ENCODE results near the gene ATP1A2. TPM values are rescaled to one million over a fixed set of nuclear protein-coding genes. Genes with fewer than 3 reads are reported as not detected.
"Not testable (repeated sequence)": the region's sequence is repeated elsewhere in the genome, so short reads cannot be mapped to it uniquely, and the experiment has no call there.

The ATP1A2 gene
- total RNA-seq, 1 donor from 2014 or later = 4.5 TPM

DNA sequence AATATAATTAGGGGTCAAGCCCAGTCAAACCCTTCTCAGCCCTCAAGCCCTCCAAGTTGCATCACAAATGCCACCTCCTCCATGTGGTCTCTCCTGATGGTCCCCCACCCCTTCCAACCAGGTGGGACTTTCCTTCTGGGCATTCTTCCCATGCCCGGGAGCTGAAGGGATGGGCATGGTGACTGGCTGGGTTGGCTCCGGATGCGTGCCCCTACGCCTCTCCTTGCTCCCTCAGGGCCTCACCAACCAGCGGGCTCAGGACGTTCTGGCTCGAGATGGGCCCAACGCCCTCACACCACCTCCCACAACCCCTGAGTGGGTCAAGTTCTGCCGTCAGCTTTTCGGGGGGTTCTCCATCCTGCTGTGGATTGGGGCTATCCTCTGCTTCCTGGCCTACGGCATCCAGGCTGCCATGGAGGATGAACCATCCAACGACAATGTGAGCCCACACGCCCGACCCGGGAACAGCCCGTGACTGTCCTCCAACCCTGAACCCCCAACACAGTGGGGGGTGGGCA is 7.5 kb downstream of the ATP1A2 start:
- H3K4me3 ChIP-seq = no peak overlapping the region
- peaks cover 5% of the 10 kb centered on the region for H3K4me1 ChIP-seq
- TF ChIP-seq, protein P1, sequence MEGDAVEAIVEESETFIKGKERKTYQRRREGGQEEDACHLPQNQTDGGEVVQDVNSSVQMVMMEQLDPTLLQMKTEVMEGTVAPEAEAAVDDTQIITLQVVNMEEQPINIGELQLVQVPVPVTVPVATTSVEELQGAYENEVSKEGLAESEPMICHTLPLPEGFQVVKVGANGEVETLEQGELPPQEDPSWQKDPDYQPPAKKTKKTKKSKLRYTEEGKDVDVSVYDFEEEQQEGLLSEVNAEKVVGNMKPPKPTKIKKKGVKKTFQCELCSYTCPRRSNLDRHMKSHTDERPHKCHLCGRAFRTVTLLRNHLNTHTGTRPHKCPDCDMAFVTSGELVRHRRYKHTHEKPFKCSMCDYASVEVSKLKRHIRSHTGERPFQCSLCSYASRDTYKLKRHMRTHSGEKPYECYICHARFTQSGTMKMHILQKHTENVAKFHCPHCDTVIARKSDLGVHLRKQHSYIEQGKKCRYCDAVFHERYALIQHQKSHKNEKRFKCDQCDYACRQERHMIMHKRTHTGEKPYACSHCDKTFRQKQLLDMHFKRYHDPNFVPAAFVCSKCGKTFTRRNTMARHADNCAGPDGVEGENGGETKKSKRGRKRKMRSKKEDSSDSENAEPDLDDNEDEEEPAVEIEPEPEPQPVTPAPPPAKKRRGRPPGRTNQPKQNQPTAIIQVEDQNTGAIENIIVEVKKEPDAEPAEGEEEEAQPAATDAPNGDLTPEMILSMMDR (IDR thresholded peaks at IDR 0.05) = no peak
- intact Hi-C loops (cut with DNase I) = no loop called here
- H3K27ac ChIP-seq = no peak overlapping the region
- no peaks in the 10 kb centered on the region for H3K36me3 ChIP-seq
- ATAC-seq (no peak), DNase-seq (no peak)
- no peaks in the 10 kb centered on the region for H3K9me3 ChIP-seq
- no peaks in the 10 kb centered on the region for H3K27me3 ChIP-seq (ENCODE audit: low read depth)

DNA sequence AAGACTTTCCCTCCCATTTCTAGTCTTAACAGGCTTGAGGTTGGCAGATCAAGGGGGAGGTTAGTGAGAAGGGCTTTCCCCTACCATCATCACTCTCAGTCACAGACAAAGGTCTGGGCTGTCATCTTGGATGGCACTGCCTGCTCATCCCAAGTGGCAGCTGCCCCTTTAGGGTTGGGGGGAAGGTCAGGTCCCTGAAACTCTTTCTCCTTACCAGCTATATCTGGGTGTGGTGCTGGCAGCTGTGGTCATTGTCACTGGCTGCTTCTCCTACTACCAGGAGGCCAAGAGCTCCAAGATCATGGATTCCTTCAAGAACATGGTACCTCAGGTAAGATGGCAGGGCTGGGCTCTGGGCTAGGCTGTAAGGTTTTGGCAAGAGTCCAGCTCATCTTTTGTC is 8.2 kb downstream of the ATP1A2 start:
- no peaks in the 10 kb centered on the region for H3K9me3 ChIP-seq
- TF ChIP-seq, protein P1 (IDR thresholded peaks at IDR 0.05) = no peak
- no peaks in the 10 kb centered on the region for H3K27me3 ChIP-seq (ENCODE audit: low read depth)
- no peak for DNase-seq
- ATAC-seq = no peak
- no peaks in the 10 kb centered on the region for H3K36me3 ChIP-seq
- intact Hi-C loops (cut with DNase I) = no loop called here
- H3K4me3 ChIP-seq = no peak overlapping the region
- no peak overlapping the region for H3K27ac ChIP-seq
- peaks cover 5% of the 10 kb centered on the region for H3K4me1 ChIP-seq

DNA sequence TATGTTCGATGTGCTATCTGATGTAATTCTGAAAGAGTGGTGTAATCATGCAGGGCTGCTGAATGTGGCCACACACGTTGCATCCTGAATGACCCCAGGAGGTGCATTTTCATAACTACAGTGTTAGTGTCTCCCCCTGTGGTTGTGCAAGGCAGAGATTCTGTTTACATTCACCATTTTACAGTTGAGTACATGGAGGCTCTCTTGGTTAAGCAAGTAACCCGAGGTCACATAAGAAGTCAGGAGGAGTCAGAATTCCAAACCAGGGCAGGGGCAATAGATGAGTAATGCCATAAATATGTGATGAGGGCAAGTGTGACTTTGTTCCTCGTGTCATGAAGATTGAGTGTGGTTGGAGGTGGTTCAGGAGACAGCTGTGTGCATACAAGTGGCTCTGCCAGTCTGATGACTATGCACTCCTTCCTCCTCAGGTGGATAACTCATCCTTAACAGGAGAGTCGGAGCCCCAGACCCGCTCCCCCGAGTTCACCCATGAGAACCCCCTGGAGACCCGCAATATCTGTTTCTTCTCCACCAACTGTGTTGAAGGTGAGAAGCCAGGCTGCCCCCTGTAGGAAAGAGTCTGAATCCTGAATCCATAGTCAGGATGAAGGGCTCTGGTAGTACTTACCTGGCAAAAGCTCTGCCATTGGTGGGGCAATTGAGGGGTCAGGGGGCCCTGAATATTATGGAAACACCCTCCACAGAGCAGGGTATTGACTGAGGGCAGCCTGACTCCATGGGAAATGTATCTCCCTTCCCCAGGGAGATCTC is 9.3 kb downstream of the ATP1A2 start:
- intact Hi-C loops (cut with DNase I) = no loop called here
- Histone ChIP-seq H3K27me3 (ENCODE audit: low read depth) (no peaks in the 10 kb centered on the region), H3K4me1 (peaks cover 5% of the 10 kb centered on the region), H3K4me3 (no peak overlapping the region), H3K27ac (no peak overlapping the region), H3K36me3 (no peaks in the 10 kb centered on the region), H3K9me3 (no peaks in the 10 kb centered on the region)
- ATAC-seq (peak; percentile 71 to 74), DNase-seq (no peak)
- TF ChIP-seq, protein P1 (IDR thresholded peaks at IDR 0.05) = no peak

DNA sequence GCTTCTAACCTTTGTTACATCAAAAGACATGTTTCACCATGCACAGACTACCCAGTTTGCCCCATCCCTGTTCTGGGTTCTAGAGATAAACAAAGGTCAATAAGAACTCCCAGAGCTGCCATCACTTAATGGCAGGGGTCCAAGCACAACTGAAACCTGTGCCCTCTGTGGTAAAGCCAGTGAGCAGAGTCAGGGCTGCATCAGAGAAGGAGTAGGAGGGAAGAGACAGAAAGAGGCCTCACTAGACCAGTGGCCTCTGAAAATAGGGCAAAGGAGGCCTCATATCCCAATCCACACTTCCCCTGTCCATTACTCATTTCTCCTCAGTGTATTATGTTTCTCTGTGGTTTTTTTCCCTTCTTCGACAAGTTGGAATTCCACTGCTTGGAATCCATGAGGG is 10.2 kb downstream of the ATP1A2 start:
- ATAC-seq = no peak
- H3K4me1 ChIP-seq = peaks cover 5% of the 10 kb centered on the region
- H3K27me3 ChIP-seq (ENCODE audit: low read depth) = no peaks in the 10 kb centered on the region
- no peak for DNase-seq
- intact Hi-C loops (cut with DNase I) = no loop called here
- no peak overlapping the region for H3K4me3 ChIP-seq
- H3K27ac ChIP-seq = no peak overlapping the region
- TF ChIP-seq, protein P1 (IDR thresholded peaks at IDR 0.05) = no peak
- no peaks in the 10 kb centered on the region for H3K36me3 ChIP-seq
- no peaks in the 10 kb centered on the region for H3K9me3 ChIP-seq

DNA sequence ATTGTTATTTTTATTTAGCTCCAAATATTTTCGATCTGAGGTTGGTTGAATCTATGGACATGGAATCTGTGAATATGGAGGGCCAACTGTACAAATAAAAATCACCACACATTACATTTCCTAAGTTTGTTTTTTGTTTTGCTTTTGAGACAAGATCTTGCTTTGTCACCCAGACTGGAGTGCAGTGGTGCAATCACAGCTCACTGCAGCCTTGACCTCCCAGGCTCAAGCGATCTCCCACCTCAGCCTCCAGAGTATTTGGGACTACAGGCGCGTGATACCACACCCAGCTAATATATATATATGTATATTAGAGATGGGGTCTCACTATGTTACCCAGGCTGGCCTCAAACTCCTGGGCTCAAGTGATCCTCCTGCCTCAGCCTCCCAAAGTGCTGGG is 10.8 kb downstream of the ATP1A2 start:
- ATAC-seq; intact Hi-C loops (cut with DNase I): not testable (repeated sequence)

DNA sequence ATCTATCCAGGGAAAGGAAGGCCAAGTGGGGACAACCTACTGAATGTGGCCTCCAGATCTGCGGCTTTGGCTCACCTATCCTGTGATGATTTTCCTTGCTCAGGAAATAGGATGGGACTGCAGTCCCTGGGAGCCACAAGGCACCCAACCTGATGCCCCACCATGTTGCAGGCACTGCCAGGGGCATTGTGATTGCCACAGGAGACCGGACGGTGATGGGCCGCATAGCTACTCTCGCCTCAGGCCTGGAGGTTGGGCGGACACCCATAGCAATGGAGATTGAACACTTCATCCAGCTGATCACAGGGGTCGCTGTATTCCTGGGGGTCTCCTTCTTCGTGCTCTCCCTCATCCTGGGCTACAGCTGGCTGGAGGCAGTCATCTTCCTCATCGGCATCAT is 11.8 kb downstream of the ATP1A2 start:
- Histone ChIP-seq H3K9me3 (no peaks in the 10 kb centered on the region), H3K27me3 (ENCODE audit: low read depth) (no peaks in the 10 kb centered on the region), H3K36me3 (no peaks in the 10 kb centered on the region), H3K4me3 (no peak overlapping the region), H3K4me1 (peaks cover 5% of the 10 kb centered on the region), H3K27ac (no peak overlapping the region)
- DNase-seq (no peak), ATAC-seq (no peak)
- TF ChIP-seq, protein P1 (IDR thresholded peaks at IDR 0.05) = no peak
- intact Hi-C loops (cut with DNase I) = no loop called here

More for the DNA sequence above, 10.8 kb downstream of the ATP1A2 start:
- not testable (repeated sequence) for H3K4me3 ChIP-seq; H3K9me3 ChIP-seq; H3K27ac ChIP-seq; DNase-seq; H3K36me3 ChIP-seq; H3K4me1 ChIP-seq; H3K27me3 ChIP-seq (ENCODE audit: low read depth)

Data from lower lobe of right lung (tissue), 2 donors.